ENCODE data around the gene TCTA.

TCTA gene

GRCh38 chr3:49461443-49462171 is 49.4 kb downstream of the TCTA start (continued):
- TF ChIP-seq ZNF398 (tag by site-specific recombination; IDR thresholded peaks at IDR 0.05): peak; percentile 25; the same call in 1 of the 2 replicates
- TF ChIP-seq ELK4 (IDR thresholded peaks at IDR 0.05; ENCODE audit: borderline replicate concordance, low read depth, low read length): no peak
- no peak for TF ChIP-seq ZFP41 (tag by site-specific recombination; IDR thresholded peaks at IDR 0.05; ENCODE audit: borderline replicate concordance)
- no peak for TF ChIP-seq ZNF610 (tag by site-specific recombination; IDR thresholded peaks at IDR 0.05; ENCODE audit: borderline replicate concordance)
- TF ChIP-seq ZNF155 (tag by site-specific recombination; IDR thresholded peaks at IDR 0.05): no peak
- TF ChIP-seq ZNF423 (tag by site-specific recombination; IDR thresholded peaks at IDR 0.05): no peak
- TF ChIP-seq ZNF362 (tag by site-specific recombination; IDR thresholded peaks at IDR 0.05): no peak
- no peak for TF ChIP-seq ZFP37 (tag by site-specific recombination; IDR thresholded peaks at IDR 0.05)
- TF ChIP-seq ZNF776 (tag by site-specific recombination; IDR thresholded peaks at IDR 0.05; ENCODE audit: borderline replicate concordance): no peak
- no peak for TF ChIP-seq ZNF701 (tag by site-specific recombination; IDR thresholded peaks at IDR 0.05)
- no peak for TF ChIP-seq ZNF473 (tag by site-specific recombination; IDR thresholded peaks at IDR 0.05)
- no peak for TF ChIP-seq ZNF549 (tag by site-specific recombination; IDR thresholded peaks at IDR 0.05)
- TF ChIP-seq ZNF2 (tag by site-specific recombination; IDR thresholded peaks at IDR 0.05): no peak
- peak; percentile 93 for TF ChIP-seq SCRT2 (tag by site-specific recombination; IDR thresholded peaks at IDR 0.05)
- no peak for TF ChIP-seq ZNF426 (tag by site-specific recombination; IDR thresholded peaks at IDR 0.05)
- TF ChIP-seq ZNF112 (tag by site-specific recombination; IDR thresholded peaks at IDR 0.05): no peak
- TF ChIP-seq ZNF433 (tag by site-specific recombination; IDR thresholded peaks at IDR 0.05; ENCODE audit: low read depth): no peak

GRCh38 chr3:49462222-49462621 is 50.0 kb downstream of the TCTA start:
- H3K4me3 ChIP-seq (ENCODE audit: low read depth, low read length): no peak overlapping the region
- no peaks in the 10 kb centered on the region for H3K9me3 ChIP-seq (ENCODE audit: control insufficient read depth, insufficient read depth, low read depth, low read length)
- CTCF ChIA-PET: no interaction called here
- no peak overlapping the region for H3K27ac ChIP-seq (ENCODE audit: extremely low read depth, low read depth, low read length)
- TF ChIP-seq ZNF174 (tag by site-specific recombination; IDR thresholded peaks at IDR 0.05) (no peak), AEBP2 (tag by site-specific recombination; IDR thresholded peaks at IDR 0.05; ENCODE audit: borderline replicate concordance) (no peak), GFI1B (tag by site-specific recombination; IDR thresholded peaks at IDR 0.05) (no peak), ZNF529 (tag by site-specific recombination; IDR thresholded peaks at IDR 0.05; ENCODE audit: insufficient replicate concordance) (no peak), ZNF23 (tag by site-specific recombination; IDR thresholded peaks at IDR 0.05; ENCODE audit: borderline replicate concordance) (no peak), KLF1 (tag by site-specific recombination; IDR thresholded peaks at IDR 0.05) (no peak), ZNF549 (tag by site-specific recombination; IDR thresholded peaks at IDR 0.05) (no peak)
- H3K36me3 ChIP-seq (ENCODE audit: control insufficient read depth in 2 of 2, insufficient read depth in 1 of 2, low read length in 2 of 2): no peaks in the 10 kb centered on the region
- POLR2A ChIA-PET: interaction anchor here (2.1 kb wide), 1 partner anchor 7 kb away, joined by 6 read pairs; the partner anchor contains the start of gene DAG1
- no peaks in the 10 kb centered on the region for H3K4me1 ChIP-seq (ENCODE audit: control insufficient read depth, insufficient read depth, low read length)

All from HEK293 (cell line).